Tibial nerve (tissue), 4 donors: ENCODE data around the gene FAM131A. TPM values are rescaled to one million over a fixed set of nuclear protein-coding genes. Genes with fewer than 3 reads are reported as not detected.

Experiments
- DNase-seq, 2 donors: peaks; one replicate each; pipeline ENCODE4 v3.0.0-alpha.2; 2019; ENCODE audit warnings: low spot score in 2 of 2
- H3K27ac ChIP-seq, 4 donors: fragments of 200-600 bp; sonication (generic) in 3 of 4; one replicate each; pipeline ENCODE4 v1.5.1; 2017 to 2019; ENCODE audit warnings: mild to moderate bottlenecking in 1 of 4
- H3K27me3 ChIP-seq, 2 donors: fragments of 200-600 bp; sonication (generic) in 1 of 2; one replicate each; pipeline versions ENCODE4 v1.5.1 to v1.6.0; 2017 to 2019
- H3K36me3 ChIP-seq, 3 donors: fragments of 200-600 bp; sonication (generic); one replicate each; pipeline ENCODE4 v1.5.1; 2018 to 2019
- H3K4me1 ChIP-seq, 4 donors: fragments of 200-600 bp; sonication (generic) in 3 of 4; one replicate each; pipeline ENCODE4 v1.5.1; 2017 to 2019
- H3K4me3 ChIP-seq, 4 donors: fragments of 200-600 bp; sonication (generic) in 3 of 4; one replicate each; pipeline ENCODE4 v1.5.1; 2017 to 2019; ENCODE audit warnings: mild to moderate bottlenecking in 1 of 4, moderate library complexity in 1 of 4
- H3K9me3 ChIP-seq, 4 donors: fragments of 200-600 bp; sonication (generic) in 3 of 4; one replicate each; pipeline ENCODE4 v1.5.1; 2017 to 2019
- CTCF ChIP-seq, 5 experiments: fragments of 200-600 bp in 3 of 5; fragments of 450-650 bp in 2 of 5; sonication (generic) in 3 of 5; IDR thresholded peaks; one replicate each; pipeline ENCODE4 v1.5.1; 2016 to 2019; ENCODE audit warnings: antibody characterized with exemption in 5 of 5, mild to moderate bottlenecking in 3 of 5, moderate library complexity in 2 of 5
- EP300 ChIP-seq, 2 donors: sonication (generic); formaldehyde crosslinking; IDR thresholded peaks; one replicate each; pipeline ENCODE4 v1.6.1; 2017; ENCODE audit warnings: antibody characterized with exemption in 2 of 2, mild to moderate bottlenecking in 1 of 2
- POLR2A ChIP-seq, 2 donors: fragments of 450-650 bp; IDR thresholded peaks; one replicate each; pipeline ENCODE4 v1.6.1; 2017; ENCODE audit warnings: antibody characterized with exemption in 2 of 2, mild to moderate bottlenecking in 2 of 2, moderate library complexity in 2 of 2
- WGBS, 2 donors: methylation state at CpG; one replicate each; pipeline ENCODE4 v1.1.5; 2018; 5-methylcytosine and 5-hydroxymethylcytosine counted together
- total RNA-seq, 4 donors: library from RNA; depleted of rRNA; stranded (reverse); fragments of >200 nt; gene quantifications; one replicate each; pipeline ENCODE4 v1.1.0, GENCODE V29; 2016

FAM131A gene
- total RNA-seq, 4 donors from 2014 or later = 35.0 to 45.3 (median 39.6) TPM

- no peak for DNase-seq
Measured at GRCh38 chr3:184300378-184300720, 37.1 kb upstream of the FAM131A start.

GRCh38 chr3:184305577-184305976 lies 31.8 kb upstream of the FAM131A start:
- H3K27me3 ChIP-seq = no peaks in the 10 kb centered on the region
- no peak for TF ChIP-seq CTCF (IDR thresholded peaks at IDR 0.05)
- TF ChIP-seq EP300 (IDR thresholded peaks at IDR 0.05) = no peak
- TF ChIP-seq POLR2A (IDR thresholded peaks at IDR 0.05) = no peak
- no peak overlapping the region for H3K27ac ChIP-seq
- H3K4me1 ChIP-seq = peaks cover 0 to 5% (median 2%) of the 10 kb centered on the region in 4 donors
- peaks cover 4 to 93% (median 25%) of the 10 kb centered on the region in 3 donors for H3K36me3 ChIP-seq
- no peaks in the 10 kb centered on the region for H3K9me3 ChIP-seq
- WGBS, 2 donors = 67% methylated on average over 1 of the region's 1 CpG; no CpG with 5 or more reads in 1 of the 2 donors
- no peak overlapping the region for H3K4me3 ChIP-seq
- DNase-seq = no peak

More at GRCh38 chr3:184300378-184300720, 37.1 kb upstream of the FAM131A start:
- no peak for TF ChIP-seq POLR2A (IDR thresholded peaks at IDR 0.05)
- TF ChIP-seq CTCF (IDR thresholded peaks at IDR 0.05) = no peak
- no peak for TF ChIP-seq EP300 (IDR thresholded peaks at IDR 0.05)
- Histone ChIP-seq H3K27ac (no peak overlapping the region), H3K27me3 (no peaks in the 10 kb centered on the region), H3K36me3 (peaks cover 4 to 48% (median 25%) of the 10 kb centered on the region in 3 donors), H3K9me3 (no peaks in the 10 kb centered on the region), H3K4me3 (peak overlapping the region in 1 of 4 donors; percentile 90), H3K4me1 (peaks cover 3 to 22% (median 10%) of the 10 kb centered on the region in 4 donors)
- WGBS, 2 donors = 73 to 74% methylated on average over 3 of the region's 3 CpGs

GRCh38 chr3:184306341-184306972 lies 30.9 kb upstream of the FAM131A start:
- Histone ChIP-seq H3K27ac (no peak overlapping the region), H3K36me3 (peaks cover 4 to 86% (median 25%) of the 10 kb centered on the region in 3 donors)

GRCh38 chr3:184307915-184308314 lies 29.5 kb upstream of the FAM131A start:
- no peak for DNase-seq
- TF ChIP-seq CTCF (IDR thresholded peaks at IDR 0.05) = no peak
- TF ChIP-seq EP300 (IDR thresholded peaks at IDR 0.05) = no peak
- TF ChIP-seq POLR2A (IDR thresholded peaks at IDR 0.05) = no peak
- no peak overlapping the region for H3K27ac ChIP-seq
- no peak overlapping the region for H3K4me3 ChIP-seq
- WGBS, 2 donors = 94 to 95% methylated on average over 9 of the region's 9 CpGs
- no peaks in the 10 kb centered on the region for H3K4me1 ChIP-seq
- H3K27me3 ChIP-seq = no peaks in the 10 kb centered on the region
- H3K36me3 ChIP-seq = peaks cover 0 to 71% (median 14%) of the 10 kb centered on the region in 3 donors
- H3K9me3 ChIP-seq = no peaks in the 10 kb centered on the region

More at GRCh38 chr3:184306341-184306972, 30.9 kb upstream of the FAM131A start:
- Histone ChIP-seq H3K27me3 (no peaks in the 10 kb centered on the region), H3K4me1 (no peaks in the 10 kb centered on the region), H3K4me3 (no peak overlapping the region), H3K9me3 (no peaks in the 10 kb centered on the region)
- no peak for DNase-seq
- TF ChIP-seq CTCF (IDR thresholded peaks at IDR 0.05) (no peak), POLR2A (IDR thresholded peaks at IDR 0.05) (no peak), EP300 (IDR thresholded peaks at IDR 0.05) (no peak)
- 92 to 94% methylated on average over 4 of the region's 4 CpGs for WGBS, 2 donors

- Histone ChIP-seq H3K27me3 (no peaks in the 10 kb centered on the region), H3K9me3 (no peaks in the 10 kb centered on the region), H3K27ac (no peak overlapping the region), H3K36me3 (peaks cover 0 to 63% (median 6%) of the 10 kb centered on the region in 3 donors), H3K4me1 (peaks cover 0 to under 1% (median under 1%) of the 10 kb centered on the region in 4 donors), H3K4me3 (no peak overlapping the region)
- 71% methylated on average over 7 of the region's 7 CpGs for WGBS, 2 donors
- DNase-seq = no peak
- no peak for TF ChIP-seq CTCF (IDR thresholded peaks at IDR 0.05)
- TF ChIP-seq EP300 (IDR thresholded peaks at IDR 0.05) = no peak
- no peak for TF ChIP-seq POLR2A (IDR thresholded peaks at IDR 0.05)
Measured at GRCh38 chr3:184308744-184309143, 28.7 kb upstream of the FAM131A start.
